OCI-LY1 (cell line): ENCODE data around the gene BMP5.

Source experiments
- CTCF ChIP-seq: fragments of 200-600 bp; sonication (generic), shearing (Covaris generic); IDR thresholded peaks from 2 replicates; pipeline ENCODE4 v1.5.1; 2017; ENCODE audit warnings: mild to moderate bottlenecking, antibody characterized with exemption, low read length, moderate library complexity, mixed read lengths
- EZH2 ChIP-seq: fragments of 200-600 bp; sonication (generic), shearing (Covaris generic); IDR thresholded peaks from 2 replicates; pipeline ENCODE4 v1.8.0; 2017; ENCODE audit warnings: borderline replicate concordance, mixed run types, mild to moderate bottlenecking, antibody characterized with exemption, low read length, moderate library complexity, mixed read lengths

GRCh38 chr6:55746473-55746872 is 128.9 kb downstream of the BMP5 start:
- TF ChIP-seq CTCF (no peak), EZH2 (no peak)
